SU-DHL-6 (cell line): ENCODE results near the gene FOXK1.

Experiments used
- H2AFZ ChIP-seq: fragments of 200-600 bp; sonication (generic); 2 replicates; pipeline ENCODE4 v1.6.1; 2014; ENCODE audit warnings: low read depth, mild to moderate bottlenecking, moderate library complexity, mixed read lengths, antibody characterized with exemption, low read length; ENCODE audit not compliant: severe bottlenecking
- H3F3A ChIP-seq: fragments of 200-600 bp; shearing (Covaris generic); 2 replicates; pipeline ENCODE4 v1.6.0; 2016; ENCODE audit warnings: antibody characterized with exemption, mild to moderate bottlenecking; ENCODE audit not compliant: insufficient read depth
- H3K27ac ChIP-seq: fragments of 200-600 bp; sonication (generic); 2 replicates; pipeline ENCODE4 v1.5.1; 2016; ENCODE audit warnings: low read depth, mild to moderate bottlenecking, low read length, moderate library complexity, mixed read lengths
- H3K27me3 ChIP-seq: fragments of 200-600 bp; sonication (generic), shearing (Covaris generic); 2 replicates; pipeline ENCODE4 v1.6.0; 2014; ENCODE audit warnings: mild to moderate bottlenecking, low read length
- H3K36me3 ChIP-seq: fragments of 200-600 bp; sonication (generic); 2 replicates; pipeline ENCODE4 v1.6.1; 2014; ENCODE audit warnings: mild to moderate bottlenecking, low read length, mixed read lengths
- H3K4me2 ChIP-seq: fragments of 300-600, 200-600 bp; shearing (Covaris generic), sonication (generic); 2 replicates; pipeline ENCODE4 v1.6.0; 2014; ENCODE audit warnings: low read length, low read depth, mild to moderate bottlenecking; ENCODE audit not compliant: poor library complexity, severe bottlenecking
- H3K4me3 ChIP-seq: fragments of 200-600 bp; sonication (generic); 2 replicates; pipeline ENCODE4 v1.5.1; 2014; ENCODE audit warnings: antibody characterized with exemption, low read length, mild to moderate bottlenecking, mixed read lengths; ENCODE audit not compliant: insufficient read depth, poor library complexity, severe bottlenecking
- H3K79me2 ChIP-seq: fragments of 200-600 bp; sonication (generic); 2 replicates; pipeline ENCODE4 v1.6.1; 2014; ENCODE audit warnings: mild to moderate bottlenecking, low read length, moderate library complexity; ENCODE audit not compliant: insufficient read depth
- H3K9ac ChIP-seq: fragments of 200-600 bp; sonication (generic); 2 replicates; pipeline ENCODE4 v1.7.0; 2014; ENCODE audit warnings: mild to moderate bottlenecking, low read length
- H3K9me2 ChIP-seq: fragments of 200-600 bp; sonication (generic); replicated peaks from 2 replicates; pipeline ENCODE4 v1.6.1; 2014; ENCODE audit warnings: low read length; ENCODE audit not compliant: insufficient read depth
- H3K9me3 ChIP-seq: fragments of 200-600 bp; sonication (generic); 2 replicates; pipeline ENCODE4 v1.6.1; 2014; ENCODE audit warnings: low read length, mixed read lengths; ENCODE audit not compliant: insufficient read depth
- H4K20me1 ChIP-seq: fragments of 200-600 bp; sonication (generic); 2 replicates; pipeline ENCODE4 v1.6.1; 2014; ENCODE audit warnings: low read depth, mild to moderate bottlenecking, antibody characterized with exemption, low read length, moderate library complexity, mixed read lengths
- EZH2phosphoT487 ChIP-seq: fragments of 200-600 bp; sonication (generic), shearing (Covaris generic); conservative IDR thresholded peaks from 2 replicates; pipeline ENCODE4 v1.6.1; 2018; ENCODE audit warnings: mild to moderate bottlenecking, antibody characterized with exemption, low read length, moderate library complexity, mixed read lengths
- TF ChIP-seq, protein P1 (sequence below): fragments of 200-600 bp; sonication (generic); IDR thresholded peaks from one replicate; pipeline ENCODE4 v1.5.1; 2017; ENCODE audit warnings: antibody characterized with exemption, mild to moderate bottlenecking, low read length, moderate library complexity; ENCODE audit not compliant: insufficient read depth, poor library complexity, severe bottlenecking

FOXK1 gene

DNA sequence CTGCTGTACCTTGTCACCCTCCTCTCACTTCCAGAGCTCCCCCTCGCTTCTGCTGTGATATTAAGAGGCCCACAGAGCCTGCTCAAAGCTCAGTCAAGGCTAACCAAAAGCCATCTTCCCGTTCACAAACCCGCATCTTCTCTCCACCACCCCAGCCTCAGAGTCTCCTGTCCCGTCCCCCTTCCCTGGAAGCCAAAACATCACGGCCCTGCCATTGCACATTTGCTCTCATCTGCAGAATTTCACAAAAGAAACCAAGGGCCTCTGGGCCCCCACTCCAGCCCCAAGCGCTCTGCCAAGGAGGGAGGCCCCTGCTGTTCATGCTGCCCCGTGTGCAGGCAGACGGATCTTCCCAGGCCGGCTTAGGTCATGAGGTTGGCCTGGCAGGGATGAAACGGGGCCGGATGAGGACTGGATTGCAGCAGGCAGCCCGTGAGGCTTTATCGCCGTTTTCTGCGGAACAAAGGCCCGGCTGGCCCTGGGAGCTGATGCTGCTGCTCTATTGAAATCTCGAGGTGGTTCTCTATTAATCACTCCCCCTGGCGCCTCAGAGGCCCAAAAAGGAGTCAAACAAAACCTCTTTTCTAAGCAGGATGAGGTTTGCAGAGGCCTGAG is 31.6 kb upstream of the FOXK1 start:
- Histone ChIP-seq H3K27me3 (no peaks in the 10 kb centered on the region), H3K9me2 (no peaks in the 10 kb centered on the region), H3K9ac (no peak overlapping the region), H3K36me3 (no peaks in the 10 kb centered on the region), H2AFZ (no peak overlapping the region), H3K79me2 (no peaks in the 10 kb centered on the region), H4K20me1 (no peaks in the 10 kb centered on the region), H3K4me3 (no peak overlapping the region), H3K4me2 (no peak overlapping the region), H3K9me3 (no peaks in the 10 kb centered on the region), H3K27ac (no peak overlapping the region), H3F3A (no peaks in the 10 kb centered on the region)
- TF ChIP-seq, protein P1, sequence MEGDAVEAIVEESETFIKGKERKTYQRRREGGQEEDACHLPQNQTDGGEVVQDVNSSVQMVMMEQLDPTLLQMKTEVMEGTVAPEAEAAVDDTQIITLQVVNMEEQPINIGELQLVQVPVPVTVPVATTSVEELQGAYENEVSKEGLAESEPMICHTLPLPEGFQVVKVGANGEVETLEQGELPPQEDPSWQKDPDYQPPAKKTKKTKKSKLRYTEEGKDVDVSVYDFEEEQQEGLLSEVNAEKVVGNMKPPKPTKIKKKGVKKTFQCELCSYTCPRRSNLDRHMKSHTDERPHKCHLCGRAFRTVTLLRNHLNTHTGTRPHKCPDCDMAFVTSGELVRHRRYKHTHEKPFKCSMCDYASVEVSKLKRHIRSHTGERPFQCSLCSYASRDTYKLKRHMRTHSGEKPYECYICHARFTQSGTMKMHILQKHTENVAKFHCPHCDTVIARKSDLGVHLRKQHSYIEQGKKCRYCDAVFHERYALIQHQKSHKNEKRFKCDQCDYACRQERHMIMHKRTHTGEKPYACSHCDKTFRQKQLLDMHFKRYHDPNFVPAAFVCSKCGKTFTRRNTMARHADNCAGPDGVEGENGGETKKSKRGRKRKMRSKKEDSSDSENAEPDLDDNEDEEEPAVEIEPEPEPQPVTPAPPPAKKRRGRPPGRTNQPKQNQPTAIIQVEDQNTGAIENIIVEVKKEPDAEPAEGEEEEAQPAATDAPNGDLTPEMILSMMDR = no peak
- no peak for TF ChIP-seq EZH2phosphoT487

- Histone ChIP-seq H3K9me3 (peaks cover 9% of the 10 kb centered on the region; the same call in 1 of the 2 replicates), H4K20me1 (no peaks in the 10 kb centered on the region), H3K9ac (no peak overlapping the region), H3F3A (no peaks in the 10 kb centered on the region), H2AFZ (no peak overlapping the region), H3K4me2 (no peak overlapping the region), H3K36me3 (no peaks in the 10 kb centered on the region), H3K27ac (no peak overlapping the region), H3K9me2 (no peaks in the 10 kb centered on the region), H3K79me2 (no peaks in the 10 kb centered on the region), H3K4me3 (no peak overlapping the region), H3K27me3 (no peaks in the 10 kb centered on the region)
- no peak for TF ChIP-seq EZH2phosphoT487
- TF ChIP-seq, protein P1 = no peak
Measured at GRCh38 chr7:4653771-4654170, 28.3 kb upstream of the FOXK1 start.

DNA sequence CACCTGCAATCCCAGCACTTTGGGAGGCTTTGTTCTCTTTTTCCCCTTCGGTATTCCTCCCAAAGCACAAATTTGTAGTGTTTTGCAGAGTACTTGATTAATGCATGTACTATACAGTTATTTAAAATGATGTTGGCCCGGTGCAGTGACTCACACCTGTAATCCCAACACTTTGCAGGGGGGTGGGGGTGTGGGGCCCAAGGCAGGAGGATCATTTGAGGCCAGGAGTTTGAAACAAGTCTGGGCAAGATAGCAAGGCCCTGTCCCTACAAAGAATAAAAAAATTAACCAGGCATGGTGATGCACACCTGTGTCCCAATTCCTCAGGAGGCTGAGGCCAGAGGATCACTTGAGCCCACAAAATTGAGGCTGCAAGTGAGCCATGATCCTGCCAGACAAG is 26.8 kb upstream of the FOXK1 start:
- H3K79me2 ChIP-seq = no peaks in the 10 kb centered on the region
- H3K9me3 ChIP-seq = peaks cover 19% of the 10 kb centered on the region
- no peaks in the 10 kb centered on the region for H3K27me3 ChIP-seq
- H3K9ac ChIP-seq = no peak overlapping the region
- no peak overlapping the region for H3K4me3 ChIP-seq
- no peaks in the 10 kb centered on the region for H4K20me1 ChIP-seq
- no peak for TF ChIP-seq EZH2phosphoT487
- TF ChIP-seq, protein P1 = no peak
- H3K36me3 ChIP-seq = no peaks in the 10 kb centered on the region
- no peak overlapping the region for H2AFZ ChIP-seq
- no peak overlapping the region for H3K27ac ChIP-seq
- H3K9me2 ChIP-seq = no peaks in the 10 kb centered on the region
- no peak overlapping the region for H3K4me2 ChIP-seq
- H3F3A ChIP-seq = no peaks in the 10 kb centered on the region
